HG03097 (cell line): ENCODE measurements around the gene TADA3.
A peak's percentile ranks its signal among the peaks of the same experiment; 100 is the strongest.

Source experiments
- ATAC-seq: cut with Tn5 transposase; IDR thresholded peaks from one replicate; pipeline ENCODE4 v1.9.1; 2021; ENCODE audit not compliant: unreplicated experiment, low FRiP score

Gene TADA3

GRCh38 chr3:9792405-9793160, at the start of gene TADA3, which contains the start of gene ARPC4:
Gene TADA3 (minus strand): TSS chr3:9792473. CDS start chr3:9791466, 1,007 bp downstream.
Gene ARPC4 (plus strand): TSS chr3:9793082. CDS start chr3:9793122, 40 bp downstream.
- ATAC-seq = peak; percentile 77

GRCh38 chr3:9841015-9841414, 48.7 kb upstream of the TADA3 start:
- no peak for ATAC-seq

GRCh38 chr3:9838856-9839255, 46.6 kb upstream of the TADA3 start:
- no peak for ATAC-seq

GRCh38 chr3:9837701-9838582, 45.7 kb upstream of the TADA3 start:
- no peak for ATAC-seq

GRCh38 chr3:9834520-9835380, 42.5 kb upstream of the TADA3 start:
- no peak for ATAC-seq

GRCh38 chr3:9833078-9833477, 40.8 kb upstream of the TADA3 start:
- no peak for ATAC-seq

- no peak for ATAC-seq
Observed at GRCh38 chr3:9831253-9831652, 39.0 kb upstream of the TADA3 start.

- no peak for ATAC-seq
Observed at GRCh38 chr3:9828801-9829755, 36.8 kb upstream of the TADA3 start.

- ATAC-seq = no peak
Observed at GRCh38 chr3:9826815-9827573, 34.7 kb upstream of the TADA3 start.

- no peak for ATAC-seq
Observed at GRCh38 chr3:9825451-9826040, 33.3 kb upstream of the TADA3 start.

- ATAC-seq = no peak
Observed at GRCh38 chr3:9820946-9821345, 28.7 kb upstream of the TADA3 start.

GRCh38 chr3:9820543-9820942, 28.3 kb upstream of the TADA3 start:
- ATAC-seq = no peak

- ATAC-seq = no peak
Observed at GRCh38 chr3:9818666-9819335, 26.5 kb upstream of the TADA3 start.

GRCh38 chr3:9817436-9817835, 25.2 kb upstream of the TADA3 start:
- no peak for ATAC-seq

- ATAC-seq = no peak
Observed at GRCh38 chr3:9815986-9816385, 23.7 kb upstream of the TADA3 start.

GRCh38 chr3:9812870-9813483, 20.7 kb upstream of the TADA3 start:
- ATAC-seq = no peak

GRCh38 chr3:9810846-9811245, 18.6 kb upstream of the TADA3 start:
- no peak for ATAC-seq

- no peak for ATAC-seq
Observed at GRCh38 chr3:9810433-9810770, 18.1 kb upstream of the TADA3 start.
